SU-DHL-6 (cell line): ENCODE data around the gene SMDT1.

Experiments
- CTCF ChIP-seq: fragments of 200-600 bp; sonication (generic); IDR thresholded peaks from one replicate; pipeline ENCODE4 v1.5.1; 2017; ENCODE audit warnings: antibody characterized with exemption, mild to moderate bottlenecking, low read length, moderate library complexity; ENCODE audit not compliant: insufficient read depth, poor library complexity, severe bottlenecking
- EZH2phosphoT487 ChIP-seq: fragments of 200-600 bp; sonication (generic), shearing (Covaris generic); conservative IDR thresholded peaks from 2 replicates; pipeline ENCODE4 v1.6.1; 2018; ENCODE audit warnings: mild to moderate bottlenecking, antibody characterized with exemption, low read length, moderate library complexity, mixed read lengths

GRCh38 chr22:42076764-42077485 is 2.6 kb upstream of the SMDT1 start:
- TF ChIP-seq CTCF (no peak), EZH2phosphoT487 (no peak)
